CD4-positive, alpha-beta T cell (primary cell): Measurements from ENCODE around the gene ERGIC2. TPM values are rescaled to one million over a fixed set of nuclear protein-coding genes. Genes with fewer than 3 reads are reported as not detected.
"Not testable (repeated sequence)": the region's sequence is repeated elsewhere in the genome, so short reads cannot be mapped to it uniquely, and the experiment has no call there.

Experiments used
- ATAC-seq: fragments of 200-7000 bp; cut with Tn5 transposase; one replicate; pipeline ENCODE4 v1.10.0; 2022; ENCODE audit warnings: mild to moderate bottlenecking; ENCODE audit not compliant: poor library complexity
- CTCF ChIA-PET: fragments of 350-600 bp; sonication (Branson Sonifier 250); formaldehyde crosslinking; loops from one replicate; lab custom pipeline; 2021; ENCODE audit warnings: antibody characterized with exemption, inconsistent platforms; lab: Charles Lee
- POLR2A ChIA-PET: fragments of 350-600 bp; sonication (Branson Sonifier 250); formaldehyde crosslinking; loops from one replicate; lab custom pipeline; 2021; ENCODE audit warnings: antibody characterized with exemption, inconsistent platforms; lab: Charles Lee
- DNase-seq, 14 experiments: peaks; one replicate each; pipeline ENCODE4 v3.0.0-alpha.2; 2013 to 2020; ENCODE audit warnings: mixed read lengths in 2 of 14
- H3K27ac ChIP-seq, 2 donors: one replicate each; pipeline versions ENCODE4 v1.5.1 to v1.7.0; 2013; ENCODE audit warnings: low read length in 2 of 2, low read depth in 1 of 2, mild to moderate bottlenecking in 1 of 2
- H3K27me3 ChIP-seq, 2 experiments: 1 replicate in 1 of 2; 2 replicates in 1 of 2; pipeline versions ENCODE4 v1.6.1 to v1.7.0; 2013; ENCODE audit warnings: low read length in 2 of 2, control low read depth in 1 of 2, mild to moderate bottlenecking in 1 of 2, moderate library complexity in 1 of 2; ENCODE audit not compliant: insufficient read depth in 2 of 2, control insufficient read depth in 1 of 2
- H3K36me3 ChIP-seq: one replicate; pipeline ENCODE4 v1.6.1; 2013; ENCODE audit warnings: low read length, control low read depth; ENCODE audit not compliant: insufficient read depth
- H3K4me1 ChIP-seq: one replicate; pipeline ENCODE4 v1.6.1; 2013; ENCODE audit warnings: low read length, control low read depth; ENCODE audit not compliant: insufficient read depth
- H3K4me3 ChIP-seq: one replicate; pipeline ENCODE4 v1.5.1; 2013; ENCODE audit warnings: mild to moderate bottlenecking, low read length, moderate library complexity
- H3K9me3 ChIP-seq, 2 experiments: 1 replicate in 1 of 2; 2 replicates in 1 of 2; pipeline versions ENCODE4 v1.6.1 to v1.7.0; 2013; ENCODE audit warnings: low read length in 2 of 2, mild to moderate bottlenecking in 2 of 2, control low read depth in 1 of 2, moderate library complexity in 1 of 2; ENCODE audit not compliant: control insufficient read depth in 1 of 2, insufficient read depth in 1 of 2
- H3K27ac Mint-ChIP-seq: one replicate; pipeline ENCODE4 v1.8.0; 2020; ENCODE audit warnings: mixed read lengths
- H3K27me3 Mint-ChIP-seq: one replicate; pipeline ENCODE4 v1.8.0; 2021; ENCODE audit warnings: mixed read lengths
- H3K36me3 Mint-ChIP-seq: one replicate; pipeline ENCODE4 v1.8.0; 2021; ENCODE audit warnings: low read depth, mixed read lengths
- H3K4me1 Mint-ChIP-seq: one replicate; pipeline ENCODE4 v1.8.0; 2021; ENCODE audit warnings: low read depth, mixed read lengths
- H3K4me3 Mint-ChIP-seq: one replicate; pipeline ENCODE4 v1.8.0; 2020; ENCODE audit warnings: mild to moderate bottlenecking, mixed read lengths
- H3K9me3 Mint-ChIP-seq: one replicate; pipeline ENCODE4 v1.8.0; 2020; ENCODE audit warnings: mixed read lengths
- CTCF ChIP-seq: fragments of 200-600 bp; IDR thresholded peaks from one replicate; pipeline ENCODE4 v1.8.0; 2022; ENCODE audit warnings: antibody characterized with exemption, mild to moderate bottlenecking
- intact Hi-C, 2 experiments: fragments of 100-400 bp; cut with DNase I in 1 of 2; cut with micrococcal nuclease in 1 of 2; formaldehyde crosslinking; loops; one replicate each; pipeline versions ENCODE4 v1.15.1 to v1.9.0; 2023 to 2025; cut with DNase I, micrococcal nuclease
- total RNA-seq, 174 experiments: library from RNA in 2 of 174; stranded (reverse) in 2 of 174; gene quantifications; one replicate each; pipeline ENCODE4 v1.2.3 and lab custom pipeline; 2021 to 2026

Gene ERGIC2
- total RNA-seq, 2 experiments from 2014 or later: 29.4 to 32.1 TPM

- DNase-seq (no peak), ATAC-seq (no peak)
- no peak overlapping the region for H3K27ac ChIP-seq
- Mint-ChIP-seq H3K27ac (no peak overlapping the region), H3K4me3 (no peak overlapping the region), H3K9me3 (peaks cover 3% of the 10 kb centered on the region), H3K27me3 (no peaks in the 10 kb centered on the region), H3K36me3 (no peaks in the 10 kb centered on the region), H3K4me1 (no peaks in the 10 kb centered on the region)
- H3K9me3 ChIP-seq: no peaks in the 10 kb centered on the region
- no peaks in the 10 kb centered on the region for H3K27me3 ChIP-seq
- ChIA-PET CTCF (no interaction called here), POLR2A (no interaction called here)
- H3K4me1 ChIP-seq: no peaks in the 10 kb centered on the region
- intact Hi-C loops: no loop called here
- TF ChIP-seq CTCF: no peak
- H3K4me3 ChIP-seq: no peak overlapping the region
- no peaks in the 10 kb centered on the region for H3K36me3 ChIP-seq
Observed at GRCh38 chr12:29291226-29291625, 89.7 kb downstream of the ERGIC2 start.

GRCh38 chr12:29290475-29290874, 90.5 kb downstream of the ERGIC2 start:
- H3K36me3 ChIP-seq, H3K9me3 ChIP-seq, H3K4me3 ChIP-seq, H3K27me3 ChIP-seq, H3K27me3 Mint-ChIP-seq, POLR2A ChIA-PET, intact Hi-C loops, H3K27ac ChIP-seq, H3K36me3 Mint-ChIP-seq, H3K4me1 ChIP-seq, H3K9me3 Mint-ChIP-seq, DNase-seq, CTCF ChIA-PET, H3K4me1 Mint-ChIP-seq, H3K27ac Mint-ChIP-seq, H3K4me3 Mint-ChIP-seq, ATAC-seq: not testable (repeated sequence)

GRCh38 chr12:29288031-29288430, 92.9 kb downstream of the ERGIC2 start:
- intact Hi-C loops: no loop called here
- no peaks in the 10 kb centered on the region for H3K27me3 Mint-ChIP-seq
- ChIA-PET CTCF (no interaction called here), POLR2A (no interaction called here)
- Histone ChIP-seq H3K9me3 (no peaks in the 10 kb centered on the region), H3K27ac (no peak overlapping the region), H3K4me3 (no peak overlapping the region), H3K27me3 (no peaks in the 10 kb centered on the region), H3K36me3 (no peaks in the 10 kb centered on the region), H3K4me1 (no peaks in the 10 kb centered on the region)
- DNase-seq (no peak), ATAC-seq (no peak)
- no peak overlapping the region for H3K27ac Mint-ChIP-seq
- H3K4me3 Mint-ChIP-seq: no peak overlapping the region
- H3K9me3 Mint-ChIP-seq: peaks cover 3% of the 10 kb centered on the region
- TF ChIP-seq CTCF: no peak
- no peaks in the 10 kb centered on the region for H3K4me1 Mint-ChIP-seq
- H3K36me3 Mint-ChIP-seq: no peaks in the 10 kb centered on the region

GRCh38 chr12:29287622-29288021, 93.3 kb downstream of the ERGIC2 start:
- CTCF ChIA-PET: no interaction called here
- Histone ChIP-seq H3K27ac (no peak overlapping the region), H3K36me3 (no peaks in the 10 kb centered on the region), H3K9me3 (no peaks in the 10 kb centered on the region), H3K27me3 (no peaks in the 10 kb centered on the region), H3K4me1 (no peaks in the 10 kb centered on the region), H3K4me3 (no peak overlapping the region)
- Mint-ChIP-seq H3K36me3 (no peaks in the 10 kb centered on the region), H3K27ac (no peak overlapping the region), H3K4me1 (no peaks in the 10 kb centered on the region), H3K9me3 (peaks cover 3% of the 10 kb centered on the region), H3K4me3 (no peak overlapping the region), H3K27me3 (no peaks in the 10 kb centered on the region)
- POLR2A ChIA-PET: no interaction called here
- intact Hi-C loops: no loop called here
- no peak for TF ChIP-seq CTCF
- DNase-seq: no peak
- ATAC-seq: no peak

Other genes with a start within 250 kb of the ERGIC2 start
- gene FAR2, start 231.9 kb downstream of the ERGIC2 start, total RNA-seq: 1 to 10 TPM in 1 of 2 experiments, under 1 TPM in 1; 0.53 to 1.6 TPM
- not detected for gene OVCH1, start 116.5 kb upstream of the ERGIC2 start, total RNA-seq